GM18867 (cell line): ENCODE results near the gene BUD23.
"Not testable (repeated sequence)": the region's sequence is repeated elsewhere in the genome, so short reads cannot be mapped to it uniquely, and the experiment has no call there.

ENCODE experiments used
- ATAC-seq: cut with Tn5 transposase; IDR thresholded peaks from one replicate; pipeline ENCODE4 v1.9.1; 2021; ENCODE audit warnings: mild to moderate bottlenecking, moderate library complexity; ENCODE audit not compliant: unreplicated experiment

BUD23 gene

GRCh38 chr7:73668103-73668885 is 15.1 kb upstream of the BUD23 start:
- no peak for ATAC-seq

GRCh38 chr7:73668886-73669230 is 14.5 kb upstream of the BUD23 start:
- ATAC-seq: no peak

GRCh38 chr7:73669288-73669701 is 14.1 kb upstream of the BUD23 start:
- ATAC-seq: no peak

- ATAC-seq: no peak
These were observed 13.5 kb upstream of the BUD23 start for GRCh38 chr7:73669858-73670385.

GRCh38 chr7:73671322-73671661 is 12.1 kb upstream of the BUD23 start:
- no peak for ATAC-seq

GRCh38 chr7:73671857-73672445 is 11.4 kb upstream of the BUD23 start:
- no peak for ATAC-seq

- ATAC-seq: no peak
These were observed 8.8 kb upstream of the BUD23 start for GRCh38 chr7:73674468-73675124.

- ATAC-seq: not testable (repeated sequence)
These were observed 7.3 kb upstream of the BUD23 start for GRCh38 chr7:73676062-73676461.

- ATAC-seq: no peak
These were observed 4.5 kb upstream of the BUD23 start for GRCh38 chr7:73678862-73679261.

GRCh38 chr7:73679709-73680108 is 3.7 kb upstream of the BUD23 start:
- no peak for ATAC-seq

GRCh38 chr7:73680501-73680900 is 2.9 kb upstream of the BUD23 start:
- no peak for ATAC-seq

- no peak for ATAC-seq
These were observed 2.4 kb upstream of the BUD23 start for GRCh38 chr7:73681031-73681430.

GRCh38 chr7:73682745-73683055 is 697 bp upstream of the BUD23 start:
- ATAC-seq: no peak

GRCh38 chr7:73683788-73684693 is 644 bp downstream of the BUD23 start:
- ATAC-seq: no peak

- ATAC-seq: no peak
These were observed 1.9 kb downstream of the BUD23 start for GRCh38 chr7:73685311-73685710.

- no peak for ATAC-seq
These were observed 4.9 kb downstream of the BUD23 start for GRCh38 chr7:73688288-73688687.

GRCh38 chr7:73690646-73691045 is 7.2 kb downstream of the BUD23 start:
- no peak for ATAC-seq

- ATAC-seq: no peak
These were observed 13.0 kb downstream of the BUD23 start for GRCh38 chr7:73696372-73696771.

- ATAC-seq: no peak
These were observed 15.0 kb downstream of the BUD23 start for GRCh38 chr7:73698410-73698809.

- ATAC-seq: no peak
These were observed 16.1 kb downstream of the BUD23 start for GRCh38 chr7:73699370-73700068.

- ATAC-seq: no peak
These were observed 16.6 kb downstream of the BUD23 start for GRCh38 chr7:73700069-73700423.
